ENCODE results near the gene VAMP7.

GRCh38 chrX:155891446-155892210 lies 10.5 kb downstream of the VAMP7 start:
- TF ChIP-seq CTCF (IDR thresholded peaks at IDR 0.05; ENCODE audit: insufficient read depth, low read length) (no peak), POLR2AphosphoS5 (IDR thresholded peaks at IDR 0.05; ENCODE audit: low read depth) (no peak), REST (IDR thresholded peaks at IDR 0.05; ENCODE audit: insufficient replicate concordance, low read depth) (no peak), SPI1 (IDR thresholded peaks at IDR 0.05; ENCODE audit: borderline replicate concordance, low read depth) (peak; percentile 4; the same call in 1 of the 2 replicates)

Data from HL-60 (cell line).